GM18511 (cell line): ENCODE data around the gene TBX1.

Experiments
- ATAC-seq: cut with Tn5 transposase; IDR thresholded peaks from one replicate; pipeline ENCODE4 v1.9.1; 2021; ENCODE audit warnings: mild to moderate bottlenecking, moderate library complexity; ENCODE audit not compliant: unreplicated experiment

TBX1 gene

DNA sequence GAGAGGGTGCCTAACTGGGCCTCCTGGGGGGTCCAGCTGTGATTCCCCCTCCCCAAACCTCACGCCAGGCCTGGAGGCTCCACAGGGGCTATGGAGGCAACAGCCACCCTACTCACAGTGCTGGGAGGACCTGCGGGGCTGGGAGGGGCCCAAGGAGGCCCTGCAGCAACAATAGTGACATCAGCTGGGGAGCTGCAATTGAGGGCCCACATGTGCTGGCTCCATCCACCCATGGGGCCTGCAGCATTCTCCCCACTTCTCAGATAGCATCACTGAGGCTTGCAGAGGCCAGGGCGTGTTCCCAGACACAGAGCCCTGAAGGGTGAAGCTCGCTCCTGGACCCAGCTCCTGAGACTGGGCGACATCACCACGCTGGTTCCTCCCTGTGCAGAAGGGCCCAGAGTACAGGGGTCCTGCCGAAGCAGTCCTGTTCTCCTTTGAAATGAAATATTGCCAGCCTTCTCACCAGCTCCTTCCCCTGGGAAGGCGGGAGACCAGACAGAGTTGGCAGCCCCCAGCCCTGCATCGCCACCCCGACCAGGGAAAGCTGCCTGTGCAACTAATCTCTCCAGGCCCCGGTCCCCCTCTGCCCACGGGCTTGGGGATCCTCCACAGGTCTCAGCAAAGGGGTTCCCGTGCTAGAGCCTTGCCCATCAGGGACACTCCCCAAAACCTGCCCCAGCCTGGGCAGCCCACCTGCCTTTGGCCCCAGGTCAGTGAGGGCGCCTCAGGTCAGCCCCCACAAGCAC is 8.9 kb upstream of the TBX1 start:
- no peak for ATAC-seq

DNA sequence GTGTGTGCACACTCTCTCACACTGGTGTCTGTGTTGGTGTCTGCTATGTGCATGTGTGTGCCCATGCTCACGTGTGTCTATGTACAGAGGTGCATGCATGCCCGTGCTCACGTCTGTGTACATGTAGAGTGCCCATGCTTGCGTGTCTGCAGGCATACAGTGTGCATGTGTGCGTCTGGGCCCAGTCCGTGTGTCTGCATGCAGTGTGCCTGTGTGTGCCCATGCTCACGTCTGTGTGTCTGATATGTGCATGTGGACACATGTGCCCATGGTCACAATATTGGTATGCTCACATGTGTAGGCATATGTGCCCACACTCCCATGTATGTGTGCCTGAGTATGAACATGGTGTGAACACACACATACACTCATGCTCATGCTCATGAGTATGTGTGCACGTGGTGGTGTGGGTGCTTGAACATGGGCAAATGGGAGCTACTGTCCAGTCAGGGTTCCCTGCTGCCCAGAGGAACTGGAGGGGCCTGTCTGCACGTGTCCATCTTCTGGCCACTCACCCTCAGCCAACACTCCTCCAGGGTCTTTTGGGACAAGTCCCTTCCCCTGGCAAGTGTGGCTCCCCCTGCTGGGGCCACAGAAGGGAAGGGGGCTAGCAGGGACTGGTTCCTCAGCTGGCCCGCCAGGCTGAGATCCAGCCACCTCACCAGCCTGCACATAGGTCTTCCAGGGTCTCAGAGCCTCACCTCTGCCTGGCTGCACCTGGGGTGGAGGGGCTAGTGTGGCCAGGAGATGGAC is 7.3 kb upstream of the TBX1 start:
- no peak for ATAC-seq

DNA sequence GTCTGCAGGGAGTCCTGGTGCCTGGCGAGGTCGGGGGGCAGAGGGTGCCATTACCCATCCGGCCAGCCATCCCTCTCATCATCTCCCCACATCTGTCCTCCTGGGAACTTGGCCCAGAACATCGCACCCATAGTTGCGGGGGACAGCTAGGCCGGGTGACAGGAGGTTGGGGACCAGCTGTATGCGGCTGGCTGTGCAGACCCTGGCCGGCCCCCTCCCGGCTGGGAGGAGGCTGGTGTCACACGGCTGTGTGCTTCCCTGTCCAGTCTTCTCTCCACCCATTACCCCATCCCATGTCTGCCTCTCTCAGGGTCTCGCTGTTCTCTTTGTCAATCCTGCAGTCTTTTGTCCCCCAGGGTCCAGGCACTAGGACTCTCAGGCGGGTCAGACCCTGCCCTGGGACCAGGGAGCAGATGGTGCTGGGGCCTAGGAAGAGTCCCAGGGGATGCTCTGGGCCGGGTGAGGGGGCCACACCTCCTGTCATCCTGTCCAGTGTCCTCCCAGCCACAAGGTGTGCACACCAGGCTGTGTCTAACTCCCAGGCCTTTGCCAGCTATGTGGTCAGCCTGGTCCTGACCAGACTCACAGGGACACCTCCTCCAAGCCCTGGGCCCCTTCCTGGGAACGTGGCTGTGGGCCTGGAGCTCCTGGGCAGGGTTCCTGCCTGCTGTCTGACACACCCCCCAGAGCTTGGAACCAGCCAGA is 6.4 kb upstream of the TBX1 start:
- ATAC-seq = no peak

DNA sequence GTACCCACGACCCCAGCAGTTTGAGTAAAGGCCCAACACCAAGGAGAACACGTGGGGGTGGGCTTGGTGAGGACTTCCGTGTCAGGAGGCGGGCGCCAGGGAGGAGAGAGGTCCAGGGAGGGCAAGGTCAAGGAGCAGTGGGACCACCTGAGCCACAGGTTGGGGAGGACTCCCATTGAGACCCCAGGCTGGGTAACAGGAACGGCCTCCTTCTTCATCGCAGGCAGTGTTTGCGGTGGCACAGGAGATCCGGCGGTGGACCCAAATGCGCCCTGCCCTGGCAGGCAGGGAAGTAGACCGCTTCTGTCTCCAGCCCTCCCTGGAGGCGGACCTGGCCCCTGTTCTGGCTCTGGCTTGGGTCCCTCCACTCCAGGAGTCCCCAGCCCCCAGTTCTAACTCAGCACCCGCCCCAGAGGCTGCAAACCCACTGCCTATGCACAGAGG is 5.9 kb upstream of the TBX1 start:
- no peak for ATAC-seq

DNA sequence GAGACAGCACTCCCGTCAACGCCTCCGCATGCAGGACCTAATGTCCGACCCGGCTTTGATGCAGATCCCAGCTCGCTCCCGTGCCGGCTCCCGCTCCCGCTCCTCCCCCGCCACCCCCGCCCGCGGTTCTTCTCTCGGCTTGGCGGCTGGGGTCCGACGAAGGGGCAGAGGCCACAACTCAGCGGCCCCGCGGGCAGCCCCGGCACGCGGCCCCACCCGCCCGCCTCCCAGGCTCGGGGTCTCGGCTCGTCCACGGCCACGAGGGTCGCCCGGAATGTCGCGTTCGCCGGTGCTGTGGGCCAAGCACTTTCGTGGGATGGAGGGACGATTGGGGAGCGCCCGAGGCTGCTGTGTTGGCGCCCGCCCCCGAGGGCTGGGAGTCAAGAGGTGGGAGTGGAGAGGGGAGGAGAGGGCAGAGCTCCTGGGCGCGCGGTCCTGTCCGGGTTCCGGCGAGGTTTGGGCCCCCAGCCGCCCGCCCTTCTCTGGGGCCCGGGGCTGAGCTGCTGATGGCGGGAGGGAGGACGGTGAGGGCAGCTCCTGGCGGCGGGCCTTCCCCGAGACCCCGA is 5.3 kb upstream of the TBX1 start:
- no peak for ATAC-seq

DNA sequence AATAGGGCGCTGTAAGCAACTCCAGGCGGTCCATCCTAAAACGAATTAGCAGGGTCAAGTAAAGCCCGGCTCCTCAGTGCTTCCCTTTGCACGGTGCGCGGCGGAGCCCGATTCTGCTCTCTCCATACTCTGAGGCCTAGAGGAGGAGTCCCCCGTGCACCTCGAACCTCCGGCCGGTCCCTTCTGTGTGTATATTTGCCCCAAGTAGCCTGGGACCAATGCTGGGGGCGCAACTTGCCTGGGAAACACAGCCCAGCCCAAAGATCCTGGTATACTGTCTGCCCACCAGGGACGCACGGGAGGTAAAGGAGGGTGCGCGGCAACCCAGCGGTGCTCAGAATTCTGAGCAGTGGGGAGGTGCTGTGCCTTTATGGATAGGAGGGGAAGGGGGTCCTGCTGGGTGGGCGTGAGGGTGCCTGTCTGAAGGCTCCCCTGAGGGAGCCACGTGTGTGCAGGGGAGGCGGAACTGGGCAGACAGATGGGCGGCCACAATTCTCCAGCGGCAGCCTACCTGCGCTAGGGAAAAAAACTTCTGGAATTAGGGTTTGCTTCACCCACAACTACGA is 4.8 kb upstream of the TBX1 start:
- no peak for ATAC-seq

DNA sequence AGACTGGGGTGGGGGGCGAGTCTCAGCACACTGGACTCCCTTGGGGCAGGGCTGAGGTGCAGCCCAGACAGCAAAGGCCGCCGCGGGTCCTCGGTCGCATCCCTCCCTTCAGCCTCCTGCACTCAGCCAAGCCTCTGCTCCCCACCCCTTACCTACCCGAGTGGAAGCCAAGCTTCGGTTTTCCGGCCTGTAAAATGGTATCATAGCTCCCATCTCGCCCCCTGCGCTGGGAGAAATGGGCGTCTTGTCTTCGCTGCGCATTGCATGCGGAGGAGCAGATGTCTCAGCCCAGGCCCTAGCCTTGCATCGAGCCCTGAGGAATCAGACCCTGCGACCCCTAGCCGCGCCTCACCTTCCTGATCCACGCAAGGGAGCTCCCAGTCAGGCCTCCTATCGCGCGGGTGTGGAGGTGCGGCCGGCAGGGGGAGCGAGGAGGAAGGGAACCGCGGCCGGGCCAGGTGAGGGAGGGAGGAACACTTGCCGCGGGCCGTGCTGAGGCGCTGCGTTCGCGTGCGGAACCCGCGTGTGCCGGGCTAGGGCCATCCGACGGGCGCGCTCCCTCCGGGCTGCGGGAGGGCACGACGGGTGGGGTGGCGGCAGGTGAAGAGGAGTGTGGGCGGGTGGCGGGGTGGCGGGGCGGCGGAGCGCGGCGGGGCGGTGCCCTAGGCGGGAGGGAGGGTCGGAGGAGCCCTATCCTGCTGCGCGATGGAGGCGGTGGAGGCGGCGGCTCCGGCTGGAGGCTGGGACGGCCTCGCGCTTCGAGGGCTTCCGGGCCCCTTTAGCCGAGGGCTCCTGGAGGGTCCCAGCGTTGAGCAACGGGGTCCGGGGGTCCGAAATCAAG is 4.1 kb upstream of the TBX1 start:
- ATAC-seq = no peak

DNA sequence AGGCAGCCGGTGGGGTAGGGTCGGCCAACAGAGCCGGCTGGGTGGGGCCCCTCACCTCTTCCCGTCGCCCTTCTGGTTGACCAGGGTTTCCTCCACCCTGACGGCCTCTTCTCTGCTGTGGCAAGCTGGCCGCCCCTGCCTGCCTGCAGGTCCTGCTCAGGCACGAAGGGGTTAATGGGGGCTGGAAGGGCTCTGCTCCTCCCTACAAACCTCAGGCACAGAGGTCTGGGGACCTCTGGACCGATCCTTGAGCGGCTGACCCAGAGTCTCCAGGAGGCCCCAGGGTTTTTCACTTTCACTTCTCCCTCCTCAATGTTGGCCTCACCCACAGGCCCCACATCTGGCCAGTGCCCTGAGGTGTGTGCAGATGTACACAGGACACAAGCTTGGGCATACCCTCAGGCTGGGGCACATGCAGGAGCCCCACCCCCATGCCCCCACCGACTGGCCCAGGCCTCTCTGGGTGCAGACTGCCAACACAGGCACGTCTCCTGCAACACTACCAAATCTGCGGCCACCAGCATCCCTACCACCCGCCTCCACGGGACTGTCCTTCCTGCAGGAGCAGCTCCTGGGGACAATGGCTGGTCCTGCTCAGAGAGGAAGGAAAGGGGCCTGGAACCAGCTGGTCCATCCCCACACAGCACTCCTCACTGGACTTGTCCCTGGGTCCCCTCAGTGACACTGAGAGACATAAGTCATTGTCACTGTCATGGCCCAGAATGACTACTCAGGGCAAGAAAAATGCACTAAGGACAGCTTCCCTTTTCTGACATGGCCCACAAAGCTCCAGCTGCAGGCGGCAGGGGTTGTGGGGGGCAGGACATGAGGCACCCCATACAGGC is 3.2 kb upstream of the TBX1 start:
- ATAC-seq = no peak

DNA sequence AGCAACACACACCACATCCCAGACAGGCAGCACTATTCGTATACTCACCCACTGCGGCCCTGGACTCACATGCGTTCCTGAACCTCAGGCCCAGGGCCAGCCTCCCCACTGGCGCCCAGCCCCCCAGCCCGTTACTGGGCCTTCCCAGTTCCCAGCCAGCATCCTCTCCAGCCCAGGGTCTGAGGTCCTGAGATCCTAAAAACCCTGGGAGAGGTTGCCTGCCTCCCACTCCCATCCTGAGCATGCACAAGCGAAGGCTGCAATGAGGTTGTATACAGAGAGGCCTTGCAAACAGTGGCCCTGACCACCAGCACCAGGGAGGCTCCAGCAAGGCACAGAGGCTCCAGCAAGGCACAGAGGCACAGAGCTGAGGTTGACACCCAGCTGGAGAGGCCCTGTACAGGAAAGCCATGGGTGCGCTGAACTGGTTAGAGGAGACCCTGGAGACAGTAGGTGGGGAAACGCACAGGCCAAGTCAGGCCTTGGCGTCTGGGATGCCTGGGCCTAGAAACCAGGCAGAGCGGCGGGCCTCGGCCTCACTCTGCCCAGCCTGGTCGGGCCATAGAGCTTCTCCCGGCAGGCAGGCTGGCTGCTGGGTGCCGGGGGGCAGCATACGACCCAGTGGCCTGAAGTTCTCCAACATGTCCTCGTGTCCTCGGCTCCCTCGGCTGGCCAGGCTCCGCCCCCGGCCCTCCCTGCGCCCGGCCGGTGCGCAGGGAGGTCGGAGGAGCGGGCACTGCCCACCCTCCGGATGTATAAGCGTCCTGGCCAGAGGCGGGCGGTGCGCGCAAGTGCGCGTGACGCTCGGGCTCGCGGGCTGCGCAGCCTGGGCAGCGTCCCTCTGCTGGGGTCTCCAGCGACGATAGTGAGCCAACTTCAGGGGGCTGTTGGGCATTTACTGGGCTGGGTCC is 2.3 kb upstream of the TBX1 start:
- no peak for ATAC-seq

DNA sequence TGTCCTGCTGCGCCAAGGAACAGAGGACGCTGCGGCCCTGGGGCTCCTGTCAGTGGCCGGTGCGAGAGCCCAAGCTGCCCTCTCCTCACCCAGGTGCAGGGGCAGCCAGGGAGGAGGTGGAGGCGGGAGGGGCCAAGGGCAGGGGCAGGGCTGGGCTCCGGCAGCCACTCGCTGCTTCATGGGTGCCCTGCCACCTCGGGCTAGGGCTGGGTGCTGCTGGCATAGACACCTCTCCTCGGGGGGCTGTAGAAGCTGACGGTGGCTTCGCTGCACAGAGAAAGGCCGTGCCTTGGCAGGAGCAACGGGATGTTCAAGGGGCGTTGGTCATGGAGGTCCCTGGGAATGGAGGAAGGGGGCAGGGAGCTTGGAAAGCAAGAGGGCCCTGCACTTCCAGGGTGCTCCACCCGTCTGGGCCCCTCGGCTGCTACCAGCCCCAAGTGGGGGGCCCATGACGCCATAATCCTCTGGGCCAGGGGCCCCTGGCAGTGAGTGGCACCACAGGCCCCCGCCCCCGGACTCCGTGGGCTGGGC is 1.6 kb upstream of the TBX1 start:
- no peak for ATAC-seq

DNA sequence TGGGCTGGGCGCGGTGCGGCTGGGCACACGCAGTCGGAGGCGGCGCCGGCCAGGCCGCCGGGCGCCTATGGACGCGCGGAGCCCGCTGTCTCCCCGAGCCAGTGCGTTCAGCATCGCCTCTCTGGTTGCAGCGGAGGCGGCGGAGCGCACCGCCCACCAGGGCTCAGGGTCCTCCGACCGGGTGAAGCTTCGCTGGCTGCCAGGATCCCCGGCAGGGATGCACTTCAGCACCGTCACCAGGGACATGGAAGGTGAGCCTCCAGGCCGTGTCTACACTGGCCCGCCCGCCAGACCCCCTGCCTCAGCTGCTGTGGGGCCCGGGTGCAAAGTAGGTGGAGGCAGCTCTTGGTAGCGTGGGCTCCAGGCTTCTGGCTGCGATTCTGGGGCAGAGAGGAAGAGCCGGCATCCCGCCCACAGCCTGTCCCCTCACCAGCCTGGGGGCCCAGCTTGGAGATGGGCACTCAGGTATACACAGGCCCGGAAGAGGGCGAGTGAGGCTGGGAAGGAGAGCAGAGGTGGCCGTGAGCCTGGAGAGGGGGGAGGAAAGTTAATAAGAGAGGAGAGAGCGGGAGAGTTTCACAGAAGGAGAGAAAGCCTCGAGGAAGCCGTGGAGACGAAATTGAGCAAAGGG is 1.0 kb upstream of the TBX1 start:
- no peak for ATAC-seq

DNA sequence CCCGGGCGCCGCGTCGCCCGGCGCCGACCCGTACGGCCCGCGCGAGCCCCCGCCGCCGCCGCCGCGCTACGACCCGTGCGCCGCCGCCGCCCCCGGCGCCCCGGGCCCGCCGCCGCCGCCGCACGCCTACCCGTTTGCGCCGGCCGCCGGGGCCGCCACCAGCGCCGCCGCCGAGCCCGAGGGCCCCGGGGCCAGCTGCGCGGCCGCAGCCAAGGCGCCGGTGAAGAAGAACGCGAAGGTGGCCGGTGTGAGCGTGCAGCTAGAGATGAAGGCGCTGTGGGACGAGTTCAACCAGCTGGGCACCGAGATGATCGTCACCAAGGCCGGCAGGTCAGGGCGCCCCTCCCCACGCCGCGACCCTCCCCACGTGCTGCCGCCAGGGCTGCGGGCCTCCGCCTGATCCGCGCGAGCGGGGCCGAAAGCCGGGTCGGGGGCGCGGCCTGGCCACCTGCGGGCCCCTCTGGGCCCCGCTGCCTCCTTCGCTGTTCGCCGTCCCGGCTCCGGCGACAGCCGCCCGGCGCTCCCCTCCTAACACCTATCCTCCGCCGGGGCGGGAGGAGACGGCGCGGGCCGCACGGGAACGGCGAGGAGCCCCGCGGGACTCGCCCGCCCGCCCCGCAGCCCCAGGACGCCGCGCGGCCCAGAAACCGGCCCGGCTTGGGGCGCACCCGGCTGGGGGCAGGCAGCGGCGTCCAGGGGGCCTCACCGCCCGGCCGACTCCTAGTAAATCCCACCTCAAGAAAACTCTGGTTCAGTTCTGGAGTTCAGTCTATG is 560 bp downstream of the TBX1 start:
- no peak for ATAC-seq

DNA sequence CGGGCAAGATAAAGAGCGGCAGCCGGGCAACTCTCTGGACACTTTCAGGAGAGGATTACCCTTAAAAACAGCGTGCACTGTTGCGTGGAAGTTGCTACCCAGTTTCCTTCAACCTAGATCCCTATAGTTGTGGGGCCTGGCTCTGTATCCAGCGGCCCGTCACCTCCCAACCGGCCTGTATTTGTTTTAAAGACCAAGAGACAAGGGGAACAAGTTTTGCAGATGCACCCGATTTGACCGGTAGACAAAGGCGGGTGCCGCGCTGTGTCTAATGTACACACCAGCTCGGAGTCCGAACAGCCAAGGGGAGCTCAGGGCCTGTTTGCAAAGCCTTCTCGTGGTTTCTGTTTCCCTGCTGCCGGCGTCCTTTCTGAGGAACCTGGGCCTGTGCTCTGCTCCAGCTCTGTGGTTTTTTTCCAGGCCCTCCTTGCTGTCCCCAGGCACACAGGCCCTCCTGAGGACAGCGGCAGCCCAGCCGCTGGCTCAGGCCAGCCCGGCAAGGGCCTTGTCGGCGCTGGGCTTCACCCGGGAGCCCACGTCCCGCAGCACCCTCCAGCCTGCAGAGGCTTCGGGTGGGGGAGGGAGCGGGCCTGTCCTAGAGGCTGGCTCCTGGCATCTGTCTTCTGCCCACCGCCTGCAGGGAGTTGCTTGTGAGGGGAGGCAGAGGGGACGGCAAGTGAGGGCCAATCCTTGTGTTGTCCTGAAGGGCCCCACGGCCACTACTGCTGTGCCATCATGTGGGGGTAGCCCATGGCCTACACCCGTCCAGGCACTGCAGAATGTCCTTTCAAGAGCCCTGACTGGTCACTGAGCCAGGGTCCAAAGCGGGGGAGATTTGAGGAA is 1.4 kb downstream of the TBX1 start:
- ATAC-seq = no peak

DNA sequence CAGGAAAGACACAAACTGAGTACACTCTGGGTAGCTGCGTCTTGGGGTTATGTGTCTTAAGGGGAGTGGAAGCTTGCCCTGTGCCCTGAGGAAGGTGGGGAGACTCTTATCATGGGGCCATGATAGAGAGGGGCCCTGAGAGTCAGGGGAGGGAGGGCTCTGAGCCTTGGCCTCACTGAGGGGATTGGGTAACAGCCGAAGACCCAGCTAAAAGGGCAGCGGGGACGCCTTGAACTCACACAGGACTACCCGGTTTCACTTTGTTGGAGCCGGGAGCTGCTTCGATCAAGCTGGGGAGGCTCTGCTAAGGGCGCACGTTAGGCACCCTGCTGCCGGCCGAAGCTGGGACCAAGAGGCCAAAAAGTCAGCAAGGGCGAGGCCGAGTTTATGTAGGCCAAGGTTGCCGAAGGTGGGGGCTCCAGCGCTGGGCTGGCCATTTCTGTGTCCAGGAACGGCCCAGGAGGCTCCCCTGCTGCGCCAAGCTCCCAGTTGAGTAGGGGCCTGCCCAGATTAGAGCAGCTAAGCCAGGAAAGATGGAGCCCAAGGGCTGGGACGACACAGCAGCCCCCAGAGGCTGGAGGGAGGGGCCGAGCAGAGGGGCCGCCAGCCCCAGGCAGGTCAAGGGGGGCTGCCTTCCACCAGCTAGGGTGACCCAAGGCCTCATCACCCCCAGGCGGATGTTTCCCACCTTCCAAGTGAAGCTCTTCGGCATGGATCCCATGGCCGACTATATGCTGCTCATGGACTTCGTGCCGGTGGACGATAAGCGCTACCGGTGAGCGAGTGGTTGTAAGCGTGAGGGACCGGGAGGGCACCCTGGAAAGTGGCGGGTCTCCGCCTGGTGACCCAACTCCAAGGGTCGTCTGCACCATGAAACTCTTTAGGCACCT is 2.2 kb downstream of the TBX1 start:
- no peak for ATAC-seq
